Hematopoietic multipotent progenitor cell (in vitro differentiated cells): Measurements from ENCODE around the gene RAB30. TPM values are rescaled to one million over a fixed set of nuclear protein-coding genes. Genes with fewer than 3 reads are reported as not detected.
A peak's percentile ranks its signal among the peaks of the same experiment; 100 is the strongest.

Source experiments
- DNase-seq, 3 donors: peaks; one replicate each; pipeline ENCODE4 v3.0.0-alpha.2; 2011 to 2015; ENCODE audit warnings: low read depth in 2 of 3, low spot score in 2 of 3
- total RNA-seq: library from RNA; depleted of rRNA; stranded (reverse); fragments of >200 nt; gene quantifications from one replicate; pipeline ENCODE4 v1.2.3, GENCODE V29; 2012

RAB30 gene, protein sequence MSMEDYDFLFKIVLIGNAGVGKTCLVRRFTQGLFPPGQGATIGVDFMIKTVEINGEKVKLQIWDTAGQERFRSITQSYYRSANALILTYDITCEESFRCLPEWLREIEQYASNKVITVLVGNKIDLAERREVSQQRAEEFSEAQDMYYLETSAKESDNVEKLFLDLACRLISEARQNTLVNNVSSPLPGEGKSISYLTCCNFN
- total RNA-seq, result 0.81 TPM

DNA sequence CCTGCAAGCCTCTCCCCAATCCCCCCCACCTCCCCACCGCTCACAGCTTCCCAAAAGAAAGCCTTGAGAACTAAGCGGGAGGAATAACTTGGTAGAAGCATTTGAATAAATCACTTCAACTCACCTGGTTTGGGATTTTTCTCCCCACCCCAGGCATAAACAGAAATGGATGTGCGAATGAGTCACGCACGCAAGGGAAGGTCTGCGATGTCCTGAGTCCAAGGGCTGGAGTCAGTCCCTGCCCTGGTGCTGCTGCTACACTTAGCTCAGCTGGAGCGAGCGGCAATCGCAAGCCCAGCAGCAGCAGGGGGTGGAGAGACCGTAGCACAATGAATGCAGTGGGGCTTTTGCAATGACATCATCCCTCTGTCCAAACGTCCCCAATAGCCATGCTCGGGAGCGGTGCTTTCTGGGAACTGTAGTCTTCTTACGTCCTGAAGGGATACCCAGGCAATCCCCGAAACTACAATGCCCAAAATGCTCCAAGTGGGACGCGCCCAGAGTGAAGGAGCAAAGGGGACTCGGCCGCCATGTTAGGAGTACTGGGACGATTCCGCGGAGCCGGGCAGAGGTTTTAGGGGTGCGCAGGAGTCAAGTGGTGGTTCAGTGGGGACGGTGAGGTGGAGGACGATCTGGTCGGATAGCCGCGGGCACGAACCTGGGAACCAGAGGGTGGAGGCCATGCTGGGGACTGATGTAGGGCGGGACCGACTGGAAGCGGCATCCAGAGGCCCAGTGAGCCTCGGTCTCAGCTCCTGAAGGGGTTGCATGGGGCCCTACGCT is at the start of gene RAB30:
RAB30 (minus strand) TSS at position 331 of the 783 bp plus-strand sequence. CDS start 74,581 bp downstream, outside the sequence.
- peak; percentile 88 to 100 (median 99) for DNase-seq

DNA sequence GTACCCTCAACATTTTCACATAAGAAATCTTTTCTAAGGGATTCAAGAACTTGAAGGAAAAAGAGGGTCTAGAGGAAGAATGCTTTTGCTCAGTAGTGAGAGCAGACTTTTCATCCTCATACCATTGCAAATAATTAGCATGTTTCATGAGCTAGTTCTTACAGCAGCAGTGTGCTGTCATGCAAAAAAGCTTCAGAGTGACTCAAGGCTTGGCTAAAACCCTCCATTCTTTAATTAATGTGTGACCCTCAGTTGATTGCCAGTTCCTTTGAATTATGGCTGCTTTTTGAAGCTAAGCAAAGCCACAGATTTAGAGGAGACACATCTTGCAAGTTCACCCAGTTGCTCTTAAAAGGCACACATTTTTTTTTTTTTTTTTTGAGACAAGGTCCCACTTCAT is 48.6 kb upstream of the RAB30 start:
- DNase-seq, result no peak

DNA sequence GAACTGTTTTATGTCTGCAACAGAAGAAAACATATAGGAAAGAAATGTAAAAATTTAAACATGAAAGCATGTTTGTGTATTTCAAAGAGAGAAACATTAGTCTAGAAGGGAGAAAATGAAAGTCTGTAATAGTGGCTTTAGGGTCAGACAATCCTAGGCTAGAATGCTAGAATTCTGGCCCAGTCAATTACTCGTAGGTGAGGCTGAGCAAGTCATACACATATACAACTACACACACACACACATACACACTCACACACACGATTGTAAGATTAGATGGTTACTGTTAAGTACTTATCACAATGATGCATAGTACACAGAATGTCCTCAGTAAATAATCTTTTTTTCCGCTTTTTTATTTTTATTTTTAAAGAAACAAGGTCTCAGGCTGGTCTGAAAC is 47.5 kb upstream of the RAB30 start:
- DNase-seq, result no peak

DNA sequence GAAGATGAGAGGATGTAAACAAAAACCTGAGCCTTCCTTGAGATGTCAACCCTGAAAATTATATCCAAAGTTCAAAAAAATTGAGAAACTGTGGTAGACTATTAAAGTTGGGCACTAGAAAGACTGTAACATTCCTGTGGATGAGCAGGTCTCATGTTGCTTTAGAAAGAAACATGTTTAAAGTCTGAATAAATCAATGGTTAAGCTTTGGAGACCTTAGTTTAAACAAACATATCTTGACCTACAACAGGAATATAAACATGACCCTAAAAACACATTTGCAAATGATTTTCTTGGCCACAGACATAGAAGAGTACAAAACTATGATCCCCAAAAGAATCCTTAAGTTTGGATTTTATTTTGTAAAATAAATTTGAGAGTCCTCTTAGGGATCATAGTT is 47.1 kb upstream of the RAB30 start:
- DNase-seq, result no peak

DNA sequence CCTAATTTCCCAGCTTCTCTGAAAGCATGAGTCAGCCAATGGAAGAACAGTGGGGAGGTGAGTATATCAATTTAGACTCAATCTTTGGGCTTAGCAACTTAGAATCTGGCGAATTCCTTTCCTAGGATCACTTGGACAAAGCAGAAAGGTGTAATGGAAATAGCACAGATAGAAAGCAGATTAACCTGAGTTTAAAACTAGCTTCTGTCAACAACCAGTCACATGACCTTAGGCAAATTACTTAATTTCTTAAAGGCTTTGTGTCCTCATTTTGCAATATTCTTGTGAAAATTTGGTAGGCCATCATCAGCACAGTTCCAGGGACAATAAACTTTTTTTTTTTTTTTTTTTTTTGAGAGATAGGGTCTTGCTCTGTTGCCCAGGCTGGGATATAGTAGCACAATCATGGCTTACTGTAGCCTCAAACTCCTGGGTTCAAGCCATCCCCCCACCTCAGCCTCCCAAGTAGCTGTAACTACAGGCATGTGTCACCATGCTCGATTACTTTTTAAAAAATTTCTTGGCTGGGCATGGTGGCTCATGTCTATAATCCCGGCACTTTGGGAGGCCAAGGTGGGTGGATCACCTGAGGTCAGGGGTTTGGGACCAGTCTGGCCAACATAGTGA is 44.4 kb upstream of the RAB30 start:
- no peak for DNase-seq

DNA sequence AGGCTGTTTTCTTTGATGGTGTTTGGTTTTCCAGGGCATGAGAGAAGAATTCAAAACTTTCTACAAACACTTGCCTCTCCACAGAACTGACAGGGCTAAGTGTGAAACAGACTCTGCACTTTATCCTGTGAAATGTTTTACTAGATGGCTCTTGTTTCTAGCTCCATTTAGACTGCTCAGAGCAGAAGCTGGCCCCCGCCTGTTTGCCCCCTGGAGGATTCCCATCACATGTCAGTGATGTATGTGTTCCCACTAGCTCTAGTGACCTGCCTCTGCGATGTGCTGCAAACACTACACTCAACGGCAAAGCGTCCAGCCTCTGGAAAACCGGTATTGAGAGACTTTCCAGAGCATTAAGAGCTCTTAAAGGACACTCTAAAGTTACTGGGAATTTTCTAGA is 43.9 kb upstream of the RAB30 start:
- no peak for DNase-seq

DNA sequence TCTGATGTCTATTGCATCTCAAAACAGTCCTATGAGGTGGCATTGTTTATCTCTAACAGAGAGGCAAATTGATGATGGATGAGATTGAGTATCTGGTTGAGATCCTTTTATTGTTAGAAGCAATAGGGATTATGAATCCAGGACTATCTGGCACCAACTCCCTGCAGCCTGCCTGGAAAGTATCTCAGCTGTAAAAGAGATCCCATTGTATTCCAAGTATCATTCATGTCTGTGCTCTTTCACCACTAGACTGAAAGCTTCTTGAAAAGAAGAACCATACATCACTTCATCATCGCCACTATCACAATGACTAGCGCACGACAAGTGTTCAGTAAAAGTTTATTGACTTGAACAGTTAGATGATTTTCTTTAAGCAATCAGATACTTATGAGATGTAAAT is 43.3 kb upstream of the RAB30 start:
- DNase-seq, result no peak

DNA sequence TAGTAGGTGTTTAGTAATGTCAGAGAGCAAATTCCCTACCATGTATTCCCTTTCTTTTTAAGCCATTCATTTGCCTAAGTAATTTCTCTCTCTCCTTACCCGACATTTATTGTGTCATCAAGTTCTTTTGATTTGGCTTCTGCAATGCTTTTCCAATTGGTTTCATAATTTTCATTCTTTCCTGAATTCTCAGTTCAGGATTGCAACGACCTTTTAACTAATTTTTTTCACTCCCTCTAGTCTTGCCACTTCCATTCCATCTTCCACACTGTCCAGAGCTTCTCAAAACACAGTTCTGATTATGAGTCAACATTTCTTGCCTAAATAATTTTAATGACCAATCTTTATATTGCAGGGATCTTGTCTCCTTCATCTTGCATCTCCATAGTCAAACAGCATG is 41.2 kb upstream of the RAB30 start:
- DNase-seq, result no peak

DNA sequence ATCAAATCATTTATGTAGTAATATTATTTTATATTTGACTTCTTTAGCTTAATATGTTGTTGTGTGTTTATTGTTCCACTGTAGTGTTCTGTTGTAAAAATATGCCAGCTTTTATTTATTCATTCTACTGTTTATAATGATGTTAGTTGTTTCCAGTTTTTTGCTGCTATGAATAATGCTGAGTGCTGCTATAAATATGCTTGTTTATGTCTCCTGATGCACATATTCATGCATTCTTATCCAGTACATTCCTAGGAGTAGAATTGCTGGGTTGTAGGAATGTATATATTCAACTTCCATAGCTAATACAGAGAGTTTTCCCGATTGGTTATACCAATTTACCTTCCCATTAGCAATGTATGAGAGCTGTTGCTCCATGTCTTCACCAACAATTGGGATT is 33.5 kb upstream of the RAB30 start:
- no peak for DNase-seq

DNA sequence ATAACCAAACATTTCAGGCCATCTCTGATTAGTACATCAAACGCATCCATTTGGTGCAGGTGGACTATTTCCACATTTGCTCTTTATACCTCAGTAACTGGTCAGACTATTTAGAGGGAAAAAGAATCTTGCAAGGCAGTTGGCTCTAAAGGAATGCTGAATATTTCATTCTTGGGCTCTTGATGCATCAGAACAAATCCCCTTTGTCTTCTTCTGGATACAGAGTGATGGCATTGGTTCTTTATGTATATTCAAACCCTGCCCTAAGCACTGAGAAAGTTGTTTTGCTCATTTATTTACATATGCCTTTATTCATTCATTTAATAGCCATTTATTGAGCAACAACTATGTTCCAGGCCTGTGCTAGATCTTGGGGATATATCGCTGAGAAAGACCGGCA is 31.1 kb upstream of the RAB30 start:
- DNase-seq, result no peak

DNA sequence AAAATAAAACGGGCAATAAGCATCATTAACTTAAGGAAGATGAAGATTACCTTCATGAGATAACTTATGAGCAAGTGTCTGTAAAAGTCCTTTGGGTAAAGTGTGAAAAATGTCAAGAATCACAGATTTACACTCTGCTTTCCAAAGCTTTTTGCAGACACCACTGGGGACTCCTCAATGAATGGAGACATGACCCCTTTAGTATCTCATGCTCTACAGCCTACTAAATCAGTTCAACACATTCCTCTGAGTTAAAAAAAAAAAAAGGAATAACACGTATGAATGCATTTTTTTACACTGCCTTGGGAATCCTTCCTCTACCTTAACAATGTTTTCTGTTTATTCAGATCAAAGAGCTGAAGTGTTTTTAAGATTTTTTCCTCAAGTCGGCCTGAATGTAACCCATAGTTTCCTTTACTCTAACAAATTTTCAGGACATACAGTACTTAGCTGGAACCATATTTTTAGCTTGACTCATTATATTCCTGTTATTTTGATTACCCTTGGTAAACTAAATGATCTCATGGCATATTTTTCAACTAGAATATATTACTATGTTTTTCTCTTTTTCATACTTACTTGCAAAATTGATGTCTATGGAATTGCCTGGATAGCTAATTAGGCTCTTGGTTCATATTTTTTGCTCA is 25.9 kb upstream of the RAB30 start:
- no peak for DNase-seq

DNA sequence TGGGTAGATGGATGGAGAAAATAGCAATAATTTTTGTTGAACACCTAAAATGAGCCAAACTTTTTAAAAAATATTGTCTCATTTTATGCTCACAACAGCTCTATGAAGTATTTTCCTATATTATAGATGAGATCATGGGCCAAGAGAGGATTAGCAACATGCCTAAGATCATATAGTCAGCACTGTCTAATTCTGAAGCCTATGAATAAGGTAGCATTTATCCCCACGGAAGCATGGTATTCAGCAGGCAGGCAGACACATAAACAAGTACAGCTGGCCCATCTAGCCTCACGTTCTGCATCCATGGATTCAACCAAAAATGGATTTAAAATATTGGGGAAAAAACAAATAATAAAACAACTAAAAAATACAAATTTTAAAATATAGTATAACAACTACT is 21.9 kb upstream of the RAB30 start:
- DNase-seq, result no peak

DNA sequence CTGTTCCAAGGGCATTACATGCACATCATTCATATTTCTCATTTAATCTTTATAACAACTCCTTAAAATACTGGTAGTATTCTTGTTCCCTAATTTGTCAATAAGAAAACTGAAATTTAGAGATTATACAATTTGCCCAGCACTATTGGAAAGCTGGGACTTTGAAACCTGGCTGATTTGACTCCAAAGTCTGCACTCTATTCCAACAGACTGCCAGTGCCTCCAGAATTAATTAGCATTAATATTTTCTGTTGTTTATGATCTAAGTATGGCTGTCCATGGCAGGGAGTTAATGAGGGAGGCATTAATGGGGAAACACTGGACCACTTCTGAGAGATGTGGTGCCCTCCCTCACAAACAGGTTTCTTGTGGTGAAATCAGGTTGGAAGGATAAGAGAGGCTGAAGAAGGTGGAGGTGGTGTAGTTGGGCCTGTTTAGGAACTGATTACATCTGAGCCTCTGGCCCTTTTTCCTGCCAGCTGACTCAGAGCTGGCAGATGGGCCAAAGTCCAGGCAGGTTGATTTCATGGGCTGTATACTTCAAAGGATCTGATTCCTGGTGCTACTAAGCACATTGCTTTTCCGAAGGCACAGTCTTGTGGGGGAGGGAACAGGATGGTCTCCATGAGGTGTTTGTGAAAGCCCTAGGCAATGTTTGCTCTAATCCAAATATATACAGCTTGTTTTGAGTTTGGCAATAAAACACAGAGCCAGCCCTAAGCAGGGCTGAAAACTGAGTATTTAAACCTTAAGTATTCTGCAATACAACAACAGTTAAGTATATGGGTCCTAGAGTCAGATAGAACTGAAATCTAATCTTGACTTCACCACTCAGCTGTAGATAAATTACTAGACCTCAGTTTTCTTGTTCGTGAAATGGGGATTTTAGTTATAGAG is 21.0 kb upstream of the RAB30 start:
- DNase-seq, result no peak

DNA sequence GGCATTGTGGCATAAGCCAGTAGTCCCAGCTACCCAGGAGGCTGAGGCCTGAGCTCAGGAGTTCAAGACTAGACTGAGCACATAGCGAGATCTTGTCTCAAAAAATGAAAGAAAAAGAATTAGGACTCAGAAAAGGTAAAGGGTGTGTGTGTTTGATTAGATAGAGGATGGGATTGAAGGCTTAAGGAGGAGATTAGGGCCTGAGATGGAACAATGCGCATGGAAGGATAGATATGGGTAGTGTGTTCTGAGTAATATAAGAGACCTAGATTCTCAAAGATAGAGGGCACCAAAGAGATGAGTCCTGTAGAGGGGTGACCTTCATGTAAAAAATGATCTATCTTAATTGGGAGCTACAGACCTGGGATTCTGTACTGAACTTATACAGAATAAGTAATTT is 17.3 kb upstream of the RAB30 start:
- no peak for DNase-seq

DNA sequence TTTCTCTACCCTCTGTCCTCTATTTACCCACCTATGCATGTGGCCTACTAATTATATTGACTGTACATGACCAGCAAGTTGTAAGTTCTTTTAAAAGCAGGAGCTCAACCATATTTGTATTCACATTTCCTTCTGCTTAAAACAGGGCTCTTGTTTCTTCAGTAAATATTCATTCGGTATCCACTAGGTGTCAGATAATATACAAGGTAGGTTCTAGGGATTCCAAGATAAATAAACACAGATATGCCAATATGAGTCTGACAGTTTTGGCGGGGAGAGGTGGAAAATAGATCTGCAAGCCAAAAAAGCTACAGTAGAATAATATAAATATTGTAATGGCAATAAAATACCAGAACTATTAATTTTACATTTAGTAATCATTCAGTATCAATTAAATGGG is 15.3 kb upstream of the RAB30 start:
- DNase-seq, result peak in 1 of 3 donors; percentile 26

DNA sequence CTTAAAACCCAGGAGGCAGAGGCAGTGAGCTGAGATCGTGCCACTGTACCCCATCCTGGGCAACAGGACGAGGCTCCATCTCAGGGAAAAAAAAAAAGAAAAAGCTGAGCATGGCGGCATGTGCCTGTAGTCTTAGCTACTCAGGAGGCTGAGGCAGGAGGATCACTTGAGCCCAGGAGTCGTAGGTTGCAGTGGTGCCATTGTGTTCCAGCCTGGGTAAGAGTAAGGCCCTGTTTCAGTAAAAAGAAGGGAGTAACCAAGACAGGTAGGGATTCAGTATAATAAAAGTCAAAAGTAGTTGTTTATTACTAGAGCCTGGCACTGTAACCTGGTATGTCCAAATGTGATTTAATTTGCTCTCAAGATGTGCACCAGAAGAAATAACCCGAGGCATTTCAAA is 8.1 kb upstream of the RAB30 start:
- DNase-seq, result no peak

DNA sequence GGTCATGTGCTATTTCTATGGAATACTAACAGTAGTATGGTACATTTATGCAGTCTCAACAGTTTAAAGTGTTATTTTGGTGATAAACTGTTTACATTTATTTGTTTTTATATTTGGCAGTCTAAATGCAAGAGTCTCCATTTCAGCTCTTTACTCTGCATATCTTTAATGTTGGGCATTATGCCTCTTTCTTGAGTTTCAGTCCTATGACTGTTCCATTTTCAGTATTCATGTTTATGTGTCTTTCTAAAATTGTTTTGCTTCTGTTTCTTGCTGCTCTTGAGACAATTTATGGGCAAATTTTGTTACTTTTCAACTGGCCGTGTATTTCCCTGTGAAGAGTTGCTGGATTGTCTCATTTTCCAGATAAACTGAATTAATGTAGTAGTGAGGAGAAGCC is 6.6 kb upstream of the RAB30 start:
- no peak for DNase-seq

DNA sequence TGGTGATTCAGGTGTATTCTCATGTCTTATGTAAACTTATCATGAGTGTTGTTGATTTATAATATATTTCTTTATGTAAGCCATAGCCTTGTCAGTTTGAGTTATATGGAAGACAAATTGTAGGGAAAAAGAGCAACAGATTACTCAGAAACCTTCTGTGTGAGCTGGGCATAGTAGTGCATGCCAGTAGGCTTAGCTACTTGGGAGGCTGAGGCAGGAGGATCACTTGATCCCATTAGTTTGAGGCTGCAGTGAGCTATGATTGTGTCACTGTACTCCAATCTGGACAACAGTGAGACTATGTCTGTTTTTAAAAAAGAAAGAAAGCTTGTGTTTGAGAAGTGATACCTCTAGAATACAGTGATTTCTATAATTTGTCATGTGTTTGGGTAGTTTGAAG is 2.2 kb upstream of the RAB30 start:
- DNase-seq, result no peak

DNA sequence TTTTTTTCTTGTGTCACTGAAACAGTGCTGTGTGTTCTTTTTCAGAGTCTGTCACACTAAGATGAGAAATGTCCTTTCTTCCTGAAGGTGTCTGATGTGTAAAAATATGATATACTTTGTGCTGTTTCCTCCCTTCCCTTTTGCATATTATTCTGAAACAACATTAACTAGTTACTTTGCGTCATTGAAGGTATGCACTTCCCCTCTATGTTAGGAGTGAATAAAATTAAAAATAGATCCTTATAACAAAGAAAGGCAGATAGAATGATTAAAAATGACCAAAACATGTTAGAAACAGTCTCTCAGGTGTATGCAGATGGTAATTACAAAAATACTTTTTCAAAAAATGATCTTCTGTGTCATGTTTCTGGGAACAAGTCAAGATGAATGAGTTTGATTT is 1.6 kb upstream of the RAB30 start:
- DNase-seq, result no peak
